Thyroid gland (tissue), 4 donors: Measurements from ENCODE around the gene RTRAF. TPM values are rescaled to one million over a fixed set of nuclear protein-coding genes. Genes with fewer than 3 reads are reported as not detected.

ENCODE experiments used
- DNase-seq, 2 donors: peaks; one replicate each; pipeline ENCODE4 v3.0.0-alpha.2; 2019
- H3K27ac ChIP-seq, 3 donors: fragments of 200-600 bp; sonication (generic); 1 replicate in 2 of 3; 2 replicates in 1 of 3; pipeline ENCODE4 v1.5.1; 2016 to 2019; ENCODE audit warnings: mild to moderate bottlenecking in 1 of 3, moderate library complexity in 1 of 3
- H3K27me3 ChIP-seq: fragments of 200-600 bp; sonication (generic); one replicate; pipeline ENCODE4 v1.5.1; 2019
- H3K36me3 ChIP-seq, 2 donors: fragments of 200-600 bp; sonication (generic); one replicate each; pipeline ENCODE4 v1.5.1; 2016 to 2019
- H3K4me1 ChIP-seq, 2 donors: fragments of 200-600 bp; sonication (generic); one replicate each; pipeline ENCODE4 v1.5.1; 2017 to 2019
- H3K4me3 ChIP-seq, 3 donors: fragments of 200-600 bp; sonication (generic); replicated peaks in 1 of 3; 1 replicate in 2 of 3; 2 replicates in 1 of 3; pipeline ENCODE4 v1.5.1; 2016; ENCODE audit warnings: mild to moderate bottlenecking in 1 of 3
- H3K9me3 ChIP-seq: fragments of 200-600 bp; sonication (generic); one replicate; pipeline ENCODE4 v1.5.1; 2017
- POLR2A ChIP-seq, 2 donors: fragments of 450-650 bp; IDR thresholded peaks; one replicate each; pipeline ENCODE4 v1.6.1; 2017; ENCODE audit warnings: antibody characterized with exemption in 2 of 2, mild to moderate bottlenecking in 2 of 2, moderate library complexity in 1 of 2
- WGBS, 2 donors: methylation state at CpG; one replicate each; pipeline ENCODE4 v1.1.5; 2017; 5-methylcytosine and 5-hydroxymethylcytosine counted together
- intact Hi-C: fragments of 100-400 bp; cut with DNase I; formaldehyde crosslinking; loops from one replicate; pipeline ENCODE4 v1.15.1; 2023
- total RNA-seq, 4 donors: library from RNA; depleted of rRNA; stranded (reverse); fragments of >200 nt; gene quantifications; one replicate each; pipeline ENCODE4 v1.2.3, GENCODE V29; 2016
- TF ChIP-seq, protein P1 (sequence below), 6 experiments: fragments of 200-600 bp in 3 of 6; fragments of 450-650 bp in 3 of 6; sonication (generic) in 3 of 6; IDR thresholded peaks; one replicate each; pipeline ENCODE4 v1.5.1; 2016 to 2019; ENCODE audit warnings: antibody characterized with exemption in 6 of 6, mild to moderate bottlenecking in 2 of 6, inconsistent platforms in 1 of 6, moderate library complexity in 1 of 6

Gene RTRAF
- 10 to 100 TPM; 42.9 to 84.2 (median 51.6) TPM for total RNA-seq

DNA sequence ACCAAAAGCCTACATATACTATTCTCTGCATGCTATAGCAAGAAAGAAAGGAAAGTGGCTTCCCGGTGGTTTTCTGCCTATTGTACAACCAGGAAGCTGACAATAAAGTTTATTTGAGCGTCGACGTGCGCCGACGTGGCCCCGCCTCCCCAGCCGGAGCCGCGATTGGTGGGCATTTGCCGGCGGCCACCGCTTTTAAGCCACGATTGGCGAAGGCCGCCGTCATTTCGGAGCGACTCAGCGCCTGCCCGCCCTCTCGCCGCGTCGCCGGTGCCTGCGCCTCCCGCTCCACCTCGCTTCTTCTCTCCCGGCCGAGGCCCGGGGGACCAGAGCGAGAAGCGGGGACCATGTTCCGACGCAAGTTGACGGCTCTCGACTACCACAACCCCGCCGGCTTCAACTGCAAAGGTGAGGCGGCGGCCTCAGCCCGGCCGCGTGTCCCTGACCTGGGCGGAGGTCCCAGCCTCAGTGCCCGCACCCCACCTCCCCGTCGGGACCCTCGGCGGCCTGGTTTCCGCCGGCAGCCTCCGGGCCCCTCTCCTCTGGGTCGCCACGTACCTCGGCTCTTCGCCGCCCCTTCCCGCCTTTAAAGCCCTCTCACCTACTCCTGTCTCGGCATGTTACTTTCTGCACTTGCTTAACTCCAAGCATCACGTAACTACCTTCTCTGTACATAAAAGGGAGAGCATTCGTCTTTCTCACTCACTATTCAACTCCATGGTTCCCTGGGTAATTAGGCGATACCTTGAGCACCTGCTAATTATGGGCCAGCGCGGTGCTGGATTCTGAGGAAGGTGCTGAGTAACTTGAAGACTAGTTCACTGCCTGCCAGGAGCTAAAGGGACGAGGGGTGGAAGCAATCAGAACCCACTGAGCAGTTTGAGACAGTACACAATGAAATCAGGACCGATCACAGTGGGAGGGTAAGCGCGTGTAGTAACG lies at the start of gene RTRAF:
Gene RTRAF (plus strand): TSS at position 254 of the 942 bp plus-strand sequence. CDS start 94 bp downstream, at position 348.
- WGBS, 2 donors = 1% methylated on average over 30 to 55 of the region's 72 CpGs

DNA sequence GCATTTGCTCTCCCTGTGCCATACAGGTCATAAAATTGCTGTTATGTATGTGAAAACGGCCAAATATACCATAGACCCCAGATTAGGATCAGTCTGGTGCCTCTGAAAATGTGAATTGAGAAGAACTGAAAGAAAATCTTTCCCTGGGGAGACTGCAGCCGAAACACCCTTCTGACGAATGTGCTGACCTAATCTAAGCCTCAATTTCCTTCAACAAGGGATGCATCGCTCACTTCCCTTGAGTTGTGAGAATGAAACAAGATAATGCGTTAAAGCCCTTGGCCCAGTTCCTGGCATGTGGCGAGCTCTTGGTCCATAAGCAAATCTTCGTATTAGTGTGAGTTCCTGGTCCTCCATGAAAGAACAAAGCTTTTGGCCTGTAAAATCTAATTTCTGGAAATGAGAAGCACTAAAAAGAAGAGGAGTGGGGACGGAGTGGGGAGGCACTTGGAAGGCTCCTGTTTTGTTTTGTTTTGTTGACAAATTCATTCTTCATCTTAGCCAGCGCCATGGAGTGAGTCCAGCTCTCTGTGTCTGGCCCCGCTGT lies 49.5 kb upstream of the RTRAF start:
- 83 to 85% methylated on average over 10 of the region's 10 CpGs for WGBS, 2 donors
- Histone ChIP-seq H3K27ac (no peak overlapping the region), H3K27me3 (no peaks in the 10 kb centered on the region), H3K4me3 (no peak overlapping the region), H3K4me1 (no peaks in the 10 kb centered on the region), H3K36me3 (no peaks in the 10 kb centered on the region), H3K9me3 (no peaks in the 10 kb centered on the region)
- DNase-seq = no peak
- TF ChIP-seq, protein P1, sequence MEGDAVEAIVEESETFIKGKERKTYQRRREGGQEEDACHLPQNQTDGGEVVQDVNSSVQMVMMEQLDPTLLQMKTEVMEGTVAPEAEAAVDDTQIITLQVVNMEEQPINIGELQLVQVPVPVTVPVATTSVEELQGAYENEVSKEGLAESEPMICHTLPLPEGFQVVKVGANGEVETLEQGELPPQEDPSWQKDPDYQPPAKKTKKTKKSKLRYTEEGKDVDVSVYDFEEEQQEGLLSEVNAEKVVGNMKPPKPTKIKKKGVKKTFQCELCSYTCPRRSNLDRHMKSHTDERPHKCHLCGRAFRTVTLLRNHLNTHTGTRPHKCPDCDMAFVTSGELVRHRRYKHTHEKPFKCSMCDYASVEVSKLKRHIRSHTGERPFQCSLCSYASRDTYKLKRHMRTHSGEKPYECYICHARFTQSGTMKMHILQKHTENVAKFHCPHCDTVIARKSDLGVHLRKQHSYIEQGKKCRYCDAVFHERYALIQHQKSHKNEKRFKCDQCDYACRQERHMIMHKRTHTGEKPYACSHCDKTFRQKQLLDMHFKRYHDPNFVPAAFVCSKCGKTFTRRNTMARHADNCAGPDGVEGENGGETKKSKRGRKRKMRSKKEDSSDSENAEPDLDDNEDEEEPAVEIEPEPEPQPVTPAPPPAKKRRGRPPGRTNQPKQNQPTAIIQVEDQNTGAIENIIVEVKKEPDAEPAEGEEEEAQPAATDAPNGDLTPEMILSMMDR (IDR thresholded peaks at IDR 0.05) = no peak
- no peak for TF ChIP-seq POLR2A (IDR thresholded peaks at IDR 0.05)
- intact Hi-C loops = no loop called here

More for the DNA sequence above, at the start of gene RTRAF:
- DNase-seq = peak; percentile 93 to 94
- H3K36me3 ChIP-seq = peaks cover 0 to 14% of the 10 kb centered on the region in 2 donors
- H3K27me3 ChIP-seq = no peaks in the 10 kb centered on the region
- H3K27ac ChIP-seq = peak within 1 kb of the TSS; percentile 48 to 88 (median 71)
- H3K9me3 ChIP-seq = no peaks in the 10 kb centered on the region
- TF ChIP-seq POLR2A (IDR thresholded peaks at IDR 0.05) = peak in 1 of 2 donors; percentile 90
- TF ChIP-seq, protein P1 (IDR thresholded peaks at IDR 0.05) = no peak
- peaks cover 4 to 14% of the 10 kb centered on the region in 2 donors for H3K4me1 ChIP-seq
- intact Hi-C loops = loop anchor here (10.0 kb wide), 1 partner anchor 55 kb away; no protein-coding TSS in a partner anchor
- peak within 1 kb of the TSS; percentile 56 to 100 (median 96) for H3K4me3 ChIP-seq

DNA sequence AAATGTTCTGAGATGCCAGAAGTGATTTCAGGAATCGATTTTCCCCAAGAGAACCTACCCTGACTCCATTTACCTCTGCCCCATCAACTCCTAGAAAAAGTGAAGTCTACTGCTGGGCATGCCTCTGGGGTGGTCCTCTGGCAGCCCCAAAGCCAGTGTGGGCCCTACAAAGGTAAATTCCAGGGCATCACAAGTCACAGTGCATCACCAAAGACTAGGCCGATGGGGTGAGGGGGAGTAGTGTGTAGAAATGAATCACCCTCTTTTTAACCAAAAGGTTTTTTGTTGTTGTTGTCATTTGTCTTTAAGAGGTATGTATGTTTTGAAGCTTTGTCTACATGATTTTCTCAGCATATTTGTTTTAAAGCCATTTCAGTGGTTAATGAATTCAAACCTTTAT lies 46.4 kb upstream of the RTRAF start:
- WGBS, 2 donors = 90 to 95% methylated on average over 2 of the region's 2 CpGs
- Histone ChIP-seq H3K4me3 (no peak overlapping the region), H3K9me3 (no peaks in the 10 kb centered on the region), H3K36me3 (no peaks in the 10 kb centered on the region), H3K27ac (no peak overlapping the region), H3K4me1 (no peaks in the 10 kb centered on the region), H3K27me3 (no peaks in the 10 kb centered on the region)
- no peak for DNase-seq
- TF ChIP-seq, protein P1 (IDR thresholded peaks at IDR 0.05) = no peak
- TF ChIP-seq POLR2A (IDR thresholded peaks at IDR 0.05) = no peak
- intact Hi-C loops = no loop called here

DNA sequence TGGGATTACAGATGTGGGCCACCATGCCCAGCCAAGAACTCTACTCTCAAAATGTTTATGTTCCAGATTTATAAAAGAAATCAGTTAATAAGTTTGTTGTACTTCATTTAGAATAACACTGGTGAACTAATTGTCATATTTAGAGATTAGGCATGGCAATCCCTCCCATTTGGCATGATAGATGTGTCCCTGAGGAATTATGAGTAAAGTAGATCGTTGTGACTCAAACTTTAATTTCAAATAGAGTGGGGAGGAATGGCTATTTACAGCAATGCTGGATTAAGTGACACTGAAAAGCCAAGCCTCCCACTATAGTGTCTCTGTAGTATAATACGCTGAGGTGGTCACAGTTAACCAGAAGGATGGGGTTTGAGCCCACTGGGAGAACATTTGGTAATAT lies 39.3 kb upstream of the RTRAF start:
- no peaks in the 10 kb centered on the region for H3K36me3 ChIP-seq
- intact Hi-C loops = no loop called here
- DNase-seq = no peak
- no peaks in the 10 kb centered on the region for H3K27me3 ChIP-seq
- H3K27ac ChIP-seq = no peak overlapping the region
- no peaks in the 10 kb centered on the region for H3K9me3 ChIP-seq
- H3K4me1 ChIP-seq = no peaks in the 10 kb centered on the region
- TF ChIP-seq, protein P1 (IDR thresholded peaks at IDR 0.05) = no peak
- TF ChIP-seq POLR2A (IDR thresholded peaks at IDR 0.05) = no peak
- H3K4me3 ChIP-seq = no peak overlapping the region
- 79 to 84% methylated on average over 2 of the region's 2 CpGs for WGBS, 2 donors

DNA sequence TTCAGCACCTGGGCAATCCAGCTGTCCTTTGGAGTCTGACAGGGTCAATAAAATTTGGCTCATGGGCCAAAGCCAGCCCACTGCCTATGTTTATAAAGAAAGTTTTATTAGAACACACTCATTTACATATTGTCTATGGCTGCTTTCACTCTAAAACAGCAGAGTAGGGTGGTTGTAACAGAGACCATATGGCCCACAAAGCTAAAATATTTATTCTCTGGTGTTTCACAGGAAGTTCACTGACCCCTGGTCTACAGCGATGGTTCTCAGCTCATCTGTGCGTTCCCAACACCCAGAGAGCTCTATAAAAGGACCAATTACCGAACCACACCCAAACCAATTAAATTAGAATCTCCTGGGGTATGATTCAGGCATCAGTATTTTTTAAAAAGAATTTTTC lies 37.7 kb upstream of the RTRAF start:
- Histone ChIP-seq H3K9me3 (no peaks in the 10 kb centered on the region), H3K4me1 (no peaks in the 10 kb centered on the region), H3K27me3 (no peaks in the 10 kb centered on the region), H3K36me3 (no peaks in the 10 kb centered on the region), H3K27ac (no peak overlapping the region), H3K4me3 (no peak overlapping the region)
- no peak for TF ChIP-seq POLR2A (IDR thresholded peaks at IDR 0.05)
- TF ChIP-seq, protein P1 (IDR thresholded peaks at IDR 0.05) = no peak
- WGBS, 2 donors = 72 to 90% methylated on average over 3 of the region's 3 CpGs
- DNase-seq = no peak
- intact Hi-C loops = no loop called here
